ENCODE results near the gene VIL1. TPM values are rescaled to one million over a fixed set of nuclear protein-coding genes. Genes with fewer than 3 reads are reported as not detected.

The VIL1 gene
- total and polyA plus RNA-seq, 2 of the 8 experiments (the other 6 are each of a cell fraction or from before 2014, with no cell fraction given), result 6.2 to 7.0 TPM

DNA sequence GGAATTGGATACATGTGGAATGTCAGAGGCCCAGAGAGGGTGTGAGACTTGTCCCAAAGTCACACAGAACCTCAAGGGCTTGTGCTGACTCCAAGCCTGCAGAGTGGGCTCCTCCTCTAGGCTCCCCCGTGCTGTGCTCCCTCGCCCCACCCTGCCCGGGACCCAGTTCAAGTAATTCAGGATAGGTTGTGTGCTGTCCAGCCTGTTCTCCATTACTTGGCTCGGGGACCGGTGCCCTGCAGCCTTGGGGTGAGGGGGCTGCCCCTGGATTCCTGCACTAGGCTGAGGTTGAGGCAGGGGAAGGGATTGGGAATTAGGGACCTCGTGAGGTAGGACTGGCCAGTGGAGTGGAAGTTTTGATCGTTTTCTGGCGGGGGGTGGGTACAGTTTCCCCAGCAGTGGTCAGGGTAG is 16.4 kb upstream of the VIL1 start:
- Histone ChIP-seq H3K23ac (ENCODE audit: insufficient read length) (no peak overlapping the region), H3K9ac (replicated peaks in 1 of 4; ENCODE audit: extremely low read depth in 1 of 4, low read depth in 3 of 4, low read length in 3 of 4) (no peak overlapping the region), H3K4ac (replicated peaks; ENCODE audit: insufficient read length, low read depth, low read length) (no peak overlapping the region), H2BK20ac (ENCODE audit: low read length) (no peak overlapping the region), H3K4me1 (replicated peaks in 1 of 4; ENCODE audit: control insufficient read depth in 3 of 4, insufficient read depth in 4 of 4, low read length in 3 of 4) (peaks cover 12 to 40% (median 31%) of the 10 kb centered on the region in 4 experiments), H3K9me3 (ENCODE audit: insufficient read depth in 2 of 2, low read depth in 1 of 2, low read length in 1 of 2) (no peaks in the 10 kb centered on the region), H2AK5ac (ENCODE audit: low read depth, low read length) (no peak overlapping the region), H3K56ac (replicated peaks; ENCODE audit: insufficient read length, low read depth, low read length) (no peak overlapping the region), H3K79me1 (ENCODE audit: low read depth, low read length) (no peaks in the 10 kb centered on the region), H2BK5ac (ENCODE audit: low read depth, low read length) (no peak overlapping the region), H3K4me2 (ENCODE audit: insufficient read depth in 1 of 2, low read depth in 2 of 2, low read length in 2 of 2) (no peak overlapping the region), H4K20me1 (replicated peaks in 1 of 2; ENCODE audit: control insufficient read depth in 1 of 2, insufficient read depth in 2 of 2, low read length in 2 of 2) (peaks cover 0 to 2% of the 10 kb centered on the region in 2 experiments), H4K5ac (ENCODE audit: insufficient read length, low read depth, low read length) (no peak overlapping the region), H2BK15ac (ENCODE audit: low read length) (no peak overlapping the region), H4K91ac (replicated peaks; ENCODE audit: insufficient read length, low read length) (no peak overlapping the region), H2BK12ac (ENCODE audit: low read depth, low read length) (no peak overlapping the region), H4K8ac (ENCODE audit: extremely low read depth, insufficient read depth, low read length) (no peak overlapping the region), H3K14ac (ENCODE audit: insufficient read length) (no peak overlapping the region), H2AFZ (ENCODE audit: low read length) (no peak overlapping the region), H3K23me2 (ENCODE audit: low read depth, low read length) (peaks cover 19% of the 10 kb centered on the region), H2BK120ac (replicated peaks; ENCODE audit: low read depth, low read length) (no peak overlapping the region), H3K36me3 (ENCODE audit: control insufficient read depth in 2 of 4, insufficient read depth in 4 of 4, low read length in 3 of 4) (peaks cover 0 to 11% (median 4%) of the 10 kb centered on the region in 4 experiments; a peak in 2 of 8 replicates), H3K27me3 (replicated peaks in 1 of 4; ENCODE audit: control insufficient read depth in 3 of 4, extremely low read depth in 1 of 4, insufficient read depth in 3 of 4, low read length in 3 of 4) (peaks cover 12 to 21% (median 20%) of the 10 kb centered on the region in 4 experiments), H3K18ac (ENCODE audit: extremely low read depth, low read length) (no peak overlapping the region), H3K27ac (ENCODE audit: low read depth, low read length) (no peak overlapping the region), H3K79me2 (ENCODE audit: control insufficient read depth in 1 of 2, insufficient read depth in 2 of 2, low read length in 2 of 2) (no peaks in the 10 kb centered on the region), H3K4me3 (ENCODE audit: extremely low read depth in 1 of 4, insufficient read depth in 2 of 4, low read depth in 3 of 4, low read length in 4 of 4) (no peak overlapping the region)
- POLR2A ChIA-PET (ENCODE audit: partially characterized antibody), result interaction anchor here (4.5 to 5.5 kb wide), 2 partner anchors 7 to 132 kb away, joined by 16 to 35 read pairs; partner anchors contain the start of genes AAMP and PNKD
- CTCF ChIA-PET (ENCODE audit: partially characterized antibody), result interaction anchor here (1.3 to 1.5 kb wide), 2 partner anchors 101 to 129 kb away, joined by 4 read pairs; no protein-coding TSS in a partner anchor
- DNase-seq (ENCODE audit: low read depth in 1 of 2, low spot score in 2 of 2) (no peak), FAIRE-seq (no peak)
- 91% methylated on average over 5 of the region's 8 CpGs; no CpG with 5 or more reads in 1 of the 2 experiments for WGBS, 2 experiments (ENCODE audit: extremely low coverage in 1 of 2, insufficient coverage in 1 of 2, insufficient read length in 1 of 2, insufficient replicate concordance in 2 of 2, low coverage in 1 of 2, low lambda C conversion rate in 2 of 2, missing lambda C conversion rate in 1 of 2)
- no peak for TF ChIP-seq CTCF (IDR thresholded peaks at IDR 0.05; ENCODE audit: control extremely low read depth in 1 of 3, insufficient read depth in 1 of 3, low read depth in 1 of 3, low read length in 3 of 3)
- TF ChIP-seq TAF1 (IDR thresholded peaks at IDR 0.05; ENCODE audit: low read depth, low read length), result no peak
- TF ChIP-seq FOSL1 (IDR thresholded peaks at IDR 0.05; ENCODE audit: insufficient read depth, low read depth, low read length), result no peak
- TF ChIP-seq TAF7 (optimal IDR thresholded peaks at IDR 0.05; ENCODE audit: borderline replicate concordance, low read depth, low read length), result no peak
- no peak for TF ChIP-seq GTF2F1 (IDR thresholded peaks at IDR 0.05; ENCODE audit: borderline replicate concordance, low read depth, low read length)
- TF ChIP-seq JUN (IDR thresholded peaks at IDR 0.05; ENCODE audit: low read depth, low read length), result no peak
- TF ChIP-seq CHD1 (IDR thresholded peaks at IDR 0.05; ENCODE audit: low read depth, low read length), result no peak
- no peak for TF ChIP-seq YY1 (IDR thresholded peaks at IDR 0.05; ENCODE audit: low read depth, low read length)
- no peak for TF ChIP-seq TEAD4 (IDR thresholded peaks at IDR 0.05; ENCODE audit: low read depth, low read length)
- no peak for TF ChIP-seq BRCA1 (IDR thresholded peaks at IDR 0.05; ENCODE audit: low read depth, low read length)
- TF ChIP-seq RNF2 (IDR thresholded peaks at IDR 0.05; ENCODE audit: borderline replicate concordance, low read depth, low read length, missing control alignments, poor library complexity, severe bottlenecking), result no peak
- TF ChIP-seq ASH2L (IDR thresholded peaks at IDR 0.05; ENCODE audit: low read length), result no peak
